ENCODE results near the gene CHERP.

DNA sequence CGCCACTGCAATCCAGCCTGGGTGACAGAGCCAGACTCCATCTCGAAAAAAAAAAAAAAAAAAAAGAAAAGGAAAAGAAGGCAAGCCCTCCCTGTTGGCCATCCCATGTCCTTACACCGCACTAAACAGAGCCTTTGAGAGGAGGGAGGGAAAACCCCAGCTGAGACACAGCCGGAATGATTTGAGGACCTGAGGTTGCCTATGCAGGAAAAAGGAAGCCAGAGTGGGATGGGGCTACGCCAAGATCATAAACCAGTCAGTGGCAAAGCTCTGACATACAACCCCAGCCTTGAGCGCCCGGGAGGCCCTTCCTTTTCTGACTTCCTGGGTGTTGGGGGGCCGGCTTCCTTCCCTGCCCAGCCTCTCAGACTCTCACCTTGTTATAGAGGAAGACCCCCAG, 12.5 kb upstream of the CHERP start:
- TF ChIP-seq, protein P1, sequence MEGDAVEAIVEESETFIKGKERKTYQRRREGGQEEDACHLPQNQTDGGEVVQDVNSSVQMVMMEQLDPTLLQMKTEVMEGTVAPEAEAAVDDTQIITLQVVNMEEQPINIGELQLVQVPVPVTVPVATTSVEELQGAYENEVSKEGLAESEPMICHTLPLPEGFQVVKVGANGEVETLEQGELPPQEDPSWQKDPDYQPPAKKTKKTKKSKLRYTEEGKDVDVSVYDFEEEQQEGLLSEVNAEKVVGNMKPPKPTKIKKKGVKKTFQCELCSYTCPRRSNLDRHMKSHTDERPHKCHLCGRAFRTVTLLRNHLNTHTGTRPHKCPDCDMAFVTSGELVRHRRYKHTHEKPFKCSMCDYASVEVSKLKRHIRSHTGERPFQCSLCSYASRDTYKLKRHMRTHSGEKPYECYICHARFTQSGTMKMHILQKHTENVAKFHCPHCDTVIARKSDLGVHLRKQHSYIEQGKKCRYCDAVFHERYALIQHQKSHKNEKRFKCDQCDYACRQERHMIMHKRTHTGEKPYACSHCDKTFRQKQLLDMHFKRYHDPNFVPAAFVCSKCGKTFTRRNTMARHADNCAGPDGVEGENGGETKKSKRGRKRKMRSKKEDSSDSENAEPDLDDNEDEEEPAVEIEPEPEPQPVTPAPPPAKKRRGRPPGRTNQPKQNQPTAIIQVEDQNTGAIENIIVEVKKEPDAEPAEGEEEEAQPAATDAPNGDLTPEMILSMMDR (conservative IDR thresholded peaks at IDR 0.05) = no peak
- no peak for TF ChIP-seq EZH2 (IDR thresholded peaks at IDR 0.05; ENCODE audit: low read depth)

Data from PC-9 (cell line).